WTC11 (cell line): ENCODE data around the gene USP48.

Source experiments
- CTCF ChIP-seq: fragments of 200-600 bp; IDR thresholded peaks from 2 replicates; pipeline ENCODE4 v1.8.0; 2022; ENCODE audit warnings: antibody characterized with exemption
- E2F1 ChIP-seq: sonication (generic); formaldehyde crosslinking; IDR thresholded peaks from 2 replicates; pipeline ENCODE4 v1.8.0; 2022; ENCODE audit warnings: mild to moderate bottlenecking, missing genetic modification reagents
- ESRRA ChIP-seq: sonication (generic); formaldehyde crosslinking; IDR thresholded peaks from 2 replicates; pipeline ENCODE4 v1.8.1; 2022; ENCODE audit warnings: mild to moderate bottlenecking, missing genetic modification reagents, borderline replicate concordance
- NR2C2 ChIP-seq: sonication (generic); formaldehyde crosslinking; IDR thresholded peaks from 2 replicates; pipeline ENCODE4 v1.8.0; 2022; ENCODE audit warnings: mild to moderate bottlenecking, missing genetic modification reagents
- ZNF138 ChIP-seq: sonication (generic); formaldehyde crosslinking; conservative IDR thresholded peaks from 2 replicates; pipeline ENCODE4 v1.8.1; 2022; ENCODE audit warnings: mild to moderate bottlenecking, moderate library complexity, missing genetic modification reagents
- ZNF512 ChIP-seq: sonication (generic); formaldehyde crosslinking; IDR thresholded peaks from 2 replicates; pipeline ENCODE4 v1.8.1; 2022; ENCODE audit warnings: missing genetic modification reagents, borderline replicate concordance

GRCh38 chr1:21668951-21669257, 114.0 kb downstream of the USP48 start:
- TF ChIP-seq E2F1 (CRISPR knock-in tag): no peak
- no peak for TF ChIP-seq ZNF138 (CRISPR knock-in tag)
- TF ChIP-seq CTCF: no peak
- no peak for TF ChIP-seq ZNF512 (CRISPR knock-in tag)
- no peak for TF ChIP-seq ESRRA (CRISPR knock-in tag)
- no peak for TF ChIP-seq NR2C2
